ENCODE data around the gene MUC6. TPM values are rescaled to one million over a fixed set of nuclear protein-coding genes. Genes with fewer than 3 reads are reported as not detected.

The MUC6 gene
- total and polyA plus RNA-seq, 10 of the 15 experiments (the other 5 are each of a cell fraction or from before 2014, with no cell fraction given), result 0.03 TPM; not detected in 8

DNA sequence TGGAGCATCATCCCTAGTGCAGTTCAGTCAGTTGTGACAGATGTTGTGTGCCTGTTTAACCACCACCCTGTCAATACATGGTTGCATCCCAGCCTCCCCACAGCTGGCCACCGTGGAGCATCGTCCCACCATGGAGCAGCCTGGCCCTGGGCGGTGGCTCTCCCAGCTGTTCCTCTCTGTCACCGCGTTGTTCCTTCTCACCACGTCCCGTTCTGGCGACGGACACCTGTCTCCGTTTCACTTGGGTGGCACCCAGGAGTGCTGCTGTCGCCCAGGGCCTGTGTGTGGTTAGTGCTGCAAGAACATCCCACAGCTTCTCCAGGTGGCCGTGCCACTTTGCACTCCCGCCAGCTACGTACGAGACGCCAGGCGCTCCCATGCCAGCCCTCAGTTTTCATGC, 26.5 kb downstream of the MUC6 start:
- ChIA-PET CTCF (no interaction called here), POLR2A (no interaction called here), RAD21 (ENCODE audit: unreplicated experiment) (no interaction called here), SMC1A (ENCODE audit: uncharacterized antibody, unreplicated experiment) (no interaction called here)
- no peak for FAIRE-seq
- WGBS (ENCODE audit: insufficient coverage, insufficient replicate concordance, low lambda C conversion rate, missing lambda C conversion rate), result 96% methylated on average over 17 of the region's 17 CpGs
- no TSS peak for BruUV-seq (replicated peaks)
- Histone ChIP-seq H3K27ac (ENCODE audit: control insufficient read depth, insufficient read depth) (no peak overlapping the region), H3K36me3 (ENCODE audit: control insufficient read depth in 2 of 2, insufficient read depth in 2 of 2, low read length in 1 of 2) (peaks cover 8 to 10% of the 10 kb centered on the region in 2 experiments; a peak in 3 of 4 replicates), H3K9me3 (replicated peaks; ENCODE audit: control insufficient read depth, insufficient read depth, low read length) (no peaks in the 10 kb centered on the region), H3K4me2 (ENCODE audit: control insufficient read depth, insufficient read depth) (no peak overlapping the region), H3K9ac (ENCODE audit: control insufficient read depth, insufficient read depth, low read length) (no peak overlapping the region), H3K79me2 (ENCODE audit: control insufficient read depth, insufficient read depth, low read length) (no peaks in the 10 kb centered on the region), H4K20me1 (ENCODE audit: control insufficient read depth, insufficient read depth) (no peaks in the 10 kb centered on the region), H3K27me3 (replicated peaks in 1 of 2; ENCODE audit: control insufficient read depth in 2 of 2, insufficient read depth in 2 of 2, low read length in 1 of 2) (no peaks in the 10 kb centered on the region), H3K4me1 (ENCODE audit: control insufficient read depth, insufficient read depth, low read length) (no peaks in the 10 kb centered on the region), H3K4me3 (no peak overlapping the region), H2AFZ (ENCODE audit: control insufficient read depth, low read depth, low read length) (no peak overlapping the region)
- in situ Hi-C loops (cut with MboI), result no loop called here
- no peak for TF ChIP-seq CBX5 (IDR thresholded peaks at IDR 0.05; ENCODE audit: low read depth)
- TF ChIP-seq BCLAF1 (IDR thresholded peaks at IDR 0.05), result no peak
- TF ChIP-seq ETV6 (conservative IDR thresholded peaks at IDR 0.05 in 1 of 2, IDR thresholded peaks at IDR 0.05 in 1 of 2; ENCODE audit: borderline replicate concordance in 1 of 2, low read depth in 1 of 2), result no peak
- TF ChIP-seq HCFC1 (IDR thresholded peaks at IDR 0.05; ENCODE audit: low read length), result no peak
- TF ChIP-seq YBX1 (IDR thresholded peaks at IDR 0.05), result no peak
- TF ChIP-seq BHLHE40 (IDR thresholded peaks at IDR 0.05; ENCODE audit: borderline replicate concordance in 1 of 2, low read depth in 2 of 2, low read length in 1 of 2), result no peak
- no peak for TF ChIP-seq STAT1 (conservative IDR thresholded peaks at IDR 0.05)
- no peak for TF ChIP-seq MYB (IDR thresholded peaks at IDR 0.05; ENCODE audit: borderline replicate concordance, low read depth, low read length)
- TF ChIP-seq SP1 (IDR thresholded peaks at IDR 0.05; ENCODE audit: low read depth, low read length), result no peak
- no peak for TF ChIP-seq SUPT20H (IDR thresholded peaks at IDR 0.05; ENCODE audit: borderline replicate concordance, control insufficient read depth, low read depth, low read length)
- no peak for TF ChIP-seq NFXL1 (IDR thresholded peaks at IDR 0.05; ENCODE audit: borderline replicate concordance)
- TF ChIP-seq HDAC6 (IDR thresholded peaks at IDR 0.05; ENCODE audit: unreplicated experiment), result no peak
- TF ChIP-seq, protein P1, sequence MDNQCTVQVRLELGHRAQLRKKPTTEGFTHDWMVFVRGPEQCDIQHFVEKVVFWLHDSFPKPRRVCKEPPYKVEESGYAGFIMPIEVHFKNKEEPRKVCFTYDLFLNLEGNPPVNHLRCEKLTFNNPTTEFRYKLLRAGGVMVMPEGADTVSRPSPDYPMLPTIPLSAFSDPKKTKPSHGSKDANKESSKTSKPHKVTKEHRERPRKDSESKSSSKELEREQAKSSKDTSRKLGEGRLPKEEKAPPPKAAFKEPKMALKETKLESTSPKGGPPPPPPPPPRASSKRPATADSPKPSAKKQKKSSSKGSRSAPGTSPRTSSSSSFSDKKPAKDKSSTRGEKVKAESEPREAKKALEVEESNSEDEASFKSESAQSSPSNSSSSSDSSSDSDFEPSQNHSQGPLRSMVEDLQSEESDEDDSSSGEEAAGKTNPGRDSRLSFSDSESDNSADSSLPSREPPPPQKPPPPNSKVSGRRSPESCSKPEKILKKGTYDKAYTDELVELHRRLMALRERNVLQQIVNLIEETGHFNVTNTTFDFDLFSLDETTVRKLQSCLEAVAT (IDR thresholded peaks at IDR 0.05), result no peak
- intact Hi-C loops (cut with micrococcal nuclease; ENCODE audit: unreplicated experiment), result no loop called here
- ATAC-seq, result no peak
- no peak for DNase-seq (ENCODE audit: low read depth, low spot score)
